Activated B cell treated with CpG ODN at 0.5 μM for 24 hours (primary cell): ENCODE results near the gene TIMM10B. TPM values are rescaled to one million over a fixed set of nuclear protein-coding genes. Genes with fewer than 3 reads are reported as not detected.

Experiments
- ATAC-seq: fragments of 200-7000 bp; cut with Tn5 transposase; one replicate; pipeline ENCODE4 v1.10.0; 2021; ENCODE audit warnings: low read depth, mild to moderate bottlenecking, moderate library complexity
- CTCF ChIA-PET: fragments of 350-600 bp; sonication (Branson Sonifier 250); formaldehyde crosslinking; loops from one replicate; lab custom pipeline; 2021; ENCODE audit warnings: antibody characterized with exemption; lab: Charles Lee
- POLR2A ChIA-PET: fragments of 350-600 bp; sonication (Branson Sonifier 250); formaldehyde crosslinking; loops from one replicate; lab custom pipeline; 2021; ENCODE audit warnings: antibody characterized with exemption; lab: Charles Lee
- DNase-seq: peaks from one replicate; pipeline ENCODE4 v3.0.0; 2022
- H3K27ac Mint-ChIP-seq: one replicate; pipeline ENCODE4 v1.8.0; 2020; ENCODE audit warnings: mixed read lengths
- H3K27me3 Mint-ChIP-seq: one replicate; pipeline ENCODE4 v1.8.0; 2021; ENCODE audit warnings: mixed read lengths
- H3K36me3 Mint-ChIP-seq: one replicate; pipeline ENCODE4 v1.8.0; 2021; ENCODE audit warnings: low read depth, mixed read lengths
- H3K4me1 Mint-ChIP-seq: one replicate; pipeline ENCODE4 v1.8.0; 2021; ENCODE audit warnings: mixed read lengths
- H3K4me3 Mint-ChIP-seq: one replicate; pipeline ENCODE4 v1.8.0; 2020; ENCODE audit warnings: mild to moderate bottlenecking, mixed read lengths
- H3K9me3 Mint-ChIP-seq: one replicate; pipeline ENCODE4 v1.8.0; 2020; ENCODE audit warnings: mixed read lengths
- intact Hi-C: fragments of 100-400 bp; cut with micrococcal nuclease; formaldehyde crosslinking; loops from one replicate; pipeline ENCODE4 v1.15.1; 2024
- total RNA-seq: library from RNA; stranded (reverse); gene quantifications from 2 replicates; pipeline ENCODE4 v1.2.3, GENCODE V29; 2022
- TF ChIP-seq, protein P1 (sequence below): fragments of 200-600 bp; IDR thresholded peaks from one replicate; pipeline ENCODE4 v1.8.0; 2022; ENCODE audit warnings: antibody characterized with exemption, mild to moderate bottlenecking

The TIMM10B gene
- total RNA-seq, 1 donor from 2014 or later: 60.0 TPM

DNA sequence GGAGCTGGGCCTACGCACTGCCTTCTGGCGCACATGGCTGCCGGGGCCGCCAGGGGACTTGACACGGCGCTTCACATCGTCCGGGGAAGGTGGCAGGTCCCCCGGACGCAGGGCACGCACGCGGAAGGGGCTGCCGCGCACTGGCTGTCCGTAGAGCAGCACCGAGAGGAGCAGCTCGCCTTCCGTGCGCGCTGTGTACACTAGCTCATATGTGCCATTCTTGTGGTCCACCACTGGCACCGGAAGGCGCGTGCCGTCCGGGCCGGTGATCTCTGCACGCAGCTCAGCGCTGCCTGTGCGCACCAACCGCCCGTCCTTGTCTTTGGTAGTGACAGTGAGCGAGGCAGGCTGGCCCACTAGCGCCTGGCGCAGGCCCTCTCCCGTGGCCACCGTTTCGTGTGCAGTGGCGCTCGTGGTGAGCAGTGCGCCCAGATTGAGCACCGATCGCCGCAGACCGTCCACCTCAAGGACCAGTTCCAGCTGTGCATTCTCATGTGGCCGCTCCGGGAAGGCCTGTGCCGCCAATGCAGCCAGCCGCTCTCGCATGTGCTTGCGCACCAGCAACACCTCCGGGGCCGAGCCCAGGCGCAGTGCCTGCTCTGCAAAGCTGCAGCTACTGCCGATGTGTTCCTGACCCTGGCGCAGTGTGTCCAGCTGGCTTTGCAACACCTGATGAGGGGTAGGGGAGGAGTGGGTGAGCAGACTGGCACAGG lies 24.8 kb upstream of the TIMM10B start:
- TF ChIP-seq, protein P1, sequence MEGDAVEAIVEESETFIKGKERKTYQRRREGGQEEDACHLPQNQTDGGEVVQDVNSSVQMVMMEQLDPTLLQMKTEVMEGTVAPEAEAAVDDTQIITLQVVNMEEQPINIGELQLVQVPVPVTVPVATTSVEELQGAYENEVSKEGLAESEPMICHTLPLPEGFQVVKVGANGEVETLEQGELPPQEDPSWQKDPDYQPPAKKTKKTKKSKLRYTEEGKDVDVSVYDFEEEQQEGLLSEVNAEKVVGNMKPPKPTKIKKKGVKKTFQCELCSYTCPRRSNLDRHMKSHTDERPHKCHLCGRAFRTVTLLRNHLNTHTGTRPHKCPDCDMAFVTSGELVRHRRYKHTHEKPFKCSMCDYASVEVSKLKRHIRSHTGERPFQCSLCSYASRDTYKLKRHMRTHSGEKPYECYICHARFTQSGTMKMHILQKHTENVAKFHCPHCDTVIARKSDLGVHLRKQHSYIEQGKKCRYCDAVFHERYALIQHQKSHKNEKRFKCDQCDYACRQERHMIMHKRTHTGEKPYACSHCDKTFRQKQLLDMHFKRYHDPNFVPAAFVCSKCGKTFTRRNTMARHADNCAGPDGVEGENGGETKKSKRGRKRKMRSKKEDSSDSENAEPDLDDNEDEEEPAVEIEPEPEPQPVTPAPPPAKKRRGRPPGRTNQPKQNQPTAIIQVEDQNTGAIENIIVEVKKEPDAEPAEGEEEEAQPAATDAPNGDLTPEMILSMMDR: no peak
- no peak for DNase-seq
- H3K27ac Mint-ChIP-seq: no peak overlapping the region
- intact Hi-C loops: no loop called here
- H3K9me3 Mint-ChIP-seq: no peaks in the 10 kb centered on the region
- no peaks in the 10 kb centered on the region for H3K27me3 Mint-ChIP-seq
- H3K4me3 Mint-ChIP-seq: no peak overlapping the region
- no peak for ATAC-seq
- no peaks in the 10 kb centered on the region for H3K4me1 Mint-ChIP-seq
- peaks cover 33% of the 10 kb centered on the region for H3K36me3 Mint-ChIP-seq
- ChIA-PET POLR2A (no interaction called here), CTCF (interaction anchor here (1.1 kb wide), 1 partner anchor 13 kb away, joined by 4 read pairs; no protein-coding TSS in a partner anchor)

DNA sequence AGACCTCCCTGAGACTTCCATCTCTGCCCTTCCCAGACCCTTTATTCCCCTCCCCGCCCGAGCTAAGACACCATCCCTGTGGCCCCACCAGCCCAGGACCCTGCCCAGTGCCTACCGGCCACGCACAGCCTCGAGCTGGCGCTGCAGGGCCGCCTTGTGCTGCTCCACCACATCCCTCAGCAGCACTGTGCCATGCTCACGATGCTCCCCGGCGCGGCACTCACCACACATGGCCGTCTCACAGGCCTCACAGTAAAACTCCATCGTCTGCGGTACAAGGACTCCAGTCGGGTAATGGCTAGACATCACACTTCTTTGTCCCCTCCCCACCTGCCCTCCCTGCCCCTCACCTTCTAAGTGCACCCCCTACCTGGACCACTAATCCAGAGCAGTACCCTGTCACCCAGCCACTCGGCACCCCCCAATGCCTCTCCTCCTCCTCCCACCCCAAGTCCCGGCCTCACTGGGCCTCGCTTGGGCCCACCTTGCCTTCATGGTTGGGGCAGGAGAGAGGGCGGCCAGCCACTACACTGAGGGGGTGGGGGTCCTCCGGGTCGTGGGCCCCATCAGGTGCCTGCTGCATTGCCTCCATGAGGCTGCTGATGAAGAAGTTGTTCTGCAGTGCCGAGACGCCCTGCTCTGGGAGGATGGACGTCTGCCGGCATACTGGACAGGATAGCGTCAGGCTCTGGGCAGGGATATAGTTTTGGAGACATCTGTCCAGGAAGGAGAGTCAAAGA lies 23.6 kb upstream of the TIMM10B start:
- Mint-ChIP-seq H3K36me3 (peaks cover 33% of the 10 kb centered on the region), H3K27me3 (no peaks in the 10 kb centered on the region), H3K4me3 (no peak overlapping the region), H3K9me3 (no peaks in the 10 kb centered on the region), H3K27ac (no peak overlapping the region), H3K4me1 (no peaks in the 10 kb centered on the region)
- ATAC-seq (no peak), DNase-seq (no peak)
- POLR2A ChIA-PET: no interaction called here
- CTCF ChIA-PET: no interaction called here
- TF ChIP-seq, protein P1: no peak
- intact Hi-C loops: no loop called here

DNA sequence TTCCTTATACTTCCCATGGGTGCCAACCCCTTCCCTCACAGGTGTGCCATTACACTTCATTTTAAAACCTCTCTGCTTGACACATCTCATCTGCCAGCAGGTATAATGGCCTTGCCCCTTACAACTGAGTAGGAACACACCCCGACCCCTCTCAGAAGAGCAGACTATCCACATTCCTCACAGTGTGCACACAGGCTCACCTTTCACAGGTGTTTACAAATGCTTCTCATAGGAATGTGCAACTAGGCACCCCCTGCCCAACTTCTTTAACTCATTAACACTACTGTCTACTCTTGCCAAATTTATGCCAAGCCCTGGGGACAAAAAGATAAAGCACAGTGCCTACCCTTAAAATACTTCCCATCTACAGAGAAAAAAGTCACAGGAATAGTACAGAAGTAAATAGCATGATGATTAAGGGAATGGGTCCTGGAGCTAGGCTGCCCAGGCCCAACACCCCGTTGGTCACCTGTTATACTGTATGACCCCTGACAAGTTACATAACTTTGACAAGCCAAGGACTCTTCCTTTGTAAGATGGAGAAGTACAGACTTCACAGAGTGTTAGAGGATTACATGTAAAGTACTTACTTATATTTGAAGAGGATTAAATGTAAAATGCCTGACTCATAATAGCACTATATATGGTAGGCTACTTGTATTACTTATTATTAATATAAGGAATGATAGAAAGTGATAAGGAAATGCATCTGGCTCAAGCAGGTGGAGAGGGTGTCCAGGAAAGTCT lies 22.8 kb upstream of the TIMM10B start:
- no peaks in the 10 kb centered on the region for H3K9me3 Mint-ChIP-seq
- no peaks in the 10 kb centered on the region for H3K27me3 Mint-ChIP-seq
- DNase-seq: no peak
- no peak for ATAC-seq
- intact Hi-C loops: no loop called here
- POLR2A ChIA-PET: no interaction called here
- H3K4me1 Mint-ChIP-seq: no peaks in the 10 kb centered on the region
- peaks cover 36% of the 10 kb centered on the region for H3K36me3 Mint-ChIP-seq
- CTCF ChIA-PET: interaction anchor here (2.3 kb wide), 1 partner anchor 15 kb away, joined by 8 read pairs; no protein-coding TSS in a partner anchor
- no peak overlapping the region for H3K27ac Mint-ChIP-seq
- H3K4me3 Mint-ChIP-seq: no peak overlapping the region
- TF ChIP-seq, protein P1: no peak

DNA sequence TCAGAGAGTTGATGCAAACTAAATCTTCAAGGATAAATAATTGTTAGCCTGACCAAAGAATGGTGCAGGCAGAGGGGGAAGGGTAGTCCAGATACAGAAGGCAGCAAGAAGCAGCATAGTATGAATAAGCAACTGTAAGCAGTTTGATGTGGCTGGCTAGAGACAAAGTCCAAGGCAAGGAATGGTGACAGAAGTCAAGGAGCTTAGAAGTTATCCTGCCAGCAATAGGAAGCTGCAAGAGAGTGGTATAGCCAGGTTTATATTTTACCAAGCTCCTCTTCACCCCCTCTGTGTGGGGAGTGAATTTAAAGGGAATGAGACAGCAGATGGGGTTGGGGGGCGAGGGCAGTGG lies 22.2 kb upstream of the TIMM10B start:
- ChIA-PET POLR2A (no interaction called here), CTCF (interaction anchor here (2.3 kb wide), 1 partner anchor 15 kb away, joined by 8 read pairs; no protein-coding TSS in a partner anchor)

More for the DNA sequence above, 22.2 kb upstream of the TIMM10B start:
- intact Hi-C loops: no loop called here
- no peaks in the 10 kb centered on the region for H3K4me1 Mint-ChIP-seq
- DNase-seq (no peak), ATAC-seq (no peak)
- H3K27ac Mint-ChIP-seq: no peak overlapping the region
- H3K9me3 Mint-ChIP-seq: no peaks in the 10 kb centered on the region
- no peaks in the 10 kb centered on the region for H3K27me3 Mint-ChIP-seq
- no peak overlapping the region for H3K4me3 Mint-ChIP-seq
- TF ChIP-seq, protein P1: no peak
- H3K36me3 Mint-ChIP-seq: peaks cover 41% of the 10 kb centered on the region
